Mesenchymal stem cell (in vitro differentiated cells and primary cell): ENCODE data around the gene MYO3A.

Experiments used
- DNase-seq: peaks from one replicate; pipeline ENCODE4 v3.0.0-alpha.2; 2013
- H2AFZ ChIP-seq: one replicate; pipeline ENCODE4 v1.6.1; 2013; ENCODE audit warnings: low read depth, mild to moderate bottlenecking, control low read depth, inconsistent platforms, low read length, moderate library complexity
- H2AK5ac ChIP-seq: 2 replicates; pipeline ENCODE4 v1.6.1; 2013; ENCODE audit warnings: low read length, moderate library complexity, mild to moderate bottlenecking, inconsistent platforms; ENCODE audit not compliant: severe bottlenecking
- H2BK120ac ChIP-seq: one replicate; pipeline ENCODE4 v1.6.1; 2013; ENCODE audit warnings: low read depth, mild to moderate bottlenecking, inconsistent platforms, low read length, moderate library complexity
- H2BK12ac ChIP-seq, 2 experiments: one replicate each; pipeline ENCODE4 v1.6.1; 2013; ENCODE audit warnings: inconsistent platforms in 2 of 2, low read length in 2 of 2, mild to moderate bottlenecking in 2 of 2, moderate library complexity in 2 of 2, control low read depth in 1 of 2
- H2BK15ac ChIP-seq: one replicate; pipeline ENCODE4 v1.6.1; 2013; ENCODE audit warnings: mild to moderate bottlenecking, low read depth, inconsistent platforms; ENCODE audit not compliant: poor library complexity, severe bottlenecking
- H2BK5ac ChIP-seq: 2 replicates; pipeline ENCODE4 v1.6.1; 2013; ENCODE audit warnings: low read depth, mild to moderate bottlenecking, low read length, control low read depth, inconsistent platforms; ENCODE audit not compliant: poor library complexity, severe bottlenecking
- H3K14ac ChIP-seq, 2 experiments: one replicate each; pipeline ENCODE4 v1.6.1; 2013; ENCODE audit warnings: inconsistent platforms in 2 of 2, low read length in 2 of 2, control low read depth in 1 of 2, mild to moderate bottlenecking in 1 of 2, moderate library complexity in 1 of 2
- H3K18ac ChIP-seq, 2 experiments: one replicate each; pipeline ENCODE4 v1.6.1; 2013; ENCODE audit warnings: inconsistent platforms in 2 of 2, low read length in 2 of 2, control low read depth in 1 of 2, low read depth in 1 of 2, mild to moderate bottlenecking in 1 of 2
- H3K23ac ChIP-seq, 2 experiments: one replicate each; pipeline ENCODE4 v1.6.1; 2013; ENCODE audit warnings: inconsistent platforms in 2 of 2, low read length in 2 of 2, mild to moderate bottlenecking in 2 of 2, moderate library complexity in 2 of 2, control low read depth in 1 of 2
- H3K27ac ChIP-seq: 2 replicates; pipeline ENCODE4 v1.5.1; 2013; ENCODE audit warnings: mild to moderate bottlenecking, moderate library complexity, low read length, control low read depth, inconsistent platforms; ENCODE audit not compliant: poor library complexity, severe bottlenecking
- H3K27me3 ChIP-seq, 2 experiments: 2 replicates each; pipeline versions ENCODE4 v1.6.1 to v1.7.0; 2013; ENCODE audit warnings: low read length in 2 of 2, mild to moderate bottlenecking in 2 of 2, moderate library complexity in 2 of 2, control low read depth in 1 of 2, inconsistent platforms in 1 of 2; ENCODE audit not compliant: control insufficient read depth in 1 of 2, insufficient read depth in 1 of 2
- H3K36me3 ChIP-seq, 2 experiments: 2 replicates each; pipeline versions ENCODE4 v1.6.1 to v1.7.0; 2013; ENCODE audit warnings: low read length in 2 of 2, control low read depth in 1 of 2, inconsistent platforms in 1 of 2, low read depth in 1 of 2, mild to moderate bottlenecking in 1 of 2; ENCODE audit not compliant: insufficient read depth in 2 of 2, control insufficient read depth in 1 of 2
- H3K4ac ChIP-seq, 2 experiments: one replicate each; pipeline ENCODE4 v1.6.1; 2013; ENCODE audit warnings: inconsistent platforms in 2 of 2, low read length in 2 of 2, mild to moderate bottlenecking in 2 of 2, moderate library complexity in 2 of 2, control low read depth in 1 of 2, low read depth in 1 of 2
- H3K4me1 ChIP-seq: 2 replicates; pipeline ENCODE4 v1.6.1; 2013; ENCODE audit warnings: low read depth, low read length, control low read depth; ENCODE audit not compliant: control insufficient read depth, insufficient read depth
- H3K4me2 ChIP-seq: 2 replicates; pipeline ENCODE4 v1.6.1; 2013; ENCODE audit warnings: low read length, mild to moderate bottlenecking, inconsistent platforms; ENCODE audit not compliant: poor library complexity, severe bottlenecking
- H3K4me3 ChIP-seq, 2 experiments: 2 replicates each; pipeline versions ENCODE4 v1.5.1 to v1.7.0; 2013; ENCODE audit warnings: low read length in 2 of 2, mild to moderate bottlenecking in 2 of 2, control low read depth in 1 of 2, low read depth in 1 of 2; ENCODE audit not compliant: insufficient read depth in 1 of 2
- H3K79me1 ChIP-seq: replicated peaks from 2 replicates; pipeline ENCODE4 v1.6.1; 2013; ENCODE audit warnings: mild to moderate bottlenecking, control low read depth, low read length, inconsistent platforms; ENCODE audit not compliant: poor library complexity, severe bottlenecking
- H3K9ac ChIP-seq: 2 replicates; pipeline ENCODE4 v1.7.0; 2013; ENCODE audit warnings: mild to moderate bottlenecking, low read length, moderate library complexity
- H3K9me3 ChIP-seq: 2 replicates; pipeline ENCODE4 v1.7.0; 2013; ENCODE audit warnings: mild to moderate bottlenecking, low read length; ENCODE audit not compliant: control insufficient read depth
- H4K8ac ChIP-seq: one replicate; pipeline ENCODE4 v1.6.1; 2013; ENCODE audit warnings: inconsistent platforms, mild to moderate bottlenecking, low read length, moderate library complexity
- H4K91ac ChIP-seq: one replicate; pipeline ENCODE4 v1.6.1; 2013; ENCODE audit warnings: mild to moderate bottlenecking, low read length, inconsistent platforms
- WGBS: methylation state at CpG from one replicate; pipeline ENCODE4 v1.1.7; 2013; ENCODE audit warnings: mixed read lengths; 5-methylcytosine and 5-hydroxymethylcytosine counted together

Gene MYO3A

GRCh38 chr10:26232174-26232573 lies 298.1 kb downstream of the MYO3A start:
- Histone ChIP-seq H3K4ac (no peak overlapping the region), H3K9me3 (no peaks in the 10 kb centered on the region), H2AK5ac (no peak overlapping the region), H3K18ac (no peak overlapping the region), H3K79me1 (no peaks in the 10 kb centered on the region), H3K4me1 (no peaks in the 10 kb centered on the region), H4K8ac (no peak overlapping the region), H2BK120ac (no peak overlapping the region), H2BK15ac (no peak overlapping the region), H2BK12ac (no peak overlapping the region), H3K4me3 (no peak overlapping the region), H3K14ac (no peak overlapping the region), H3K23ac (no peak overlapping the region), H3K4me2 (no peak overlapping the region), H3K36me3 (no peaks in the 10 kb centered on the region), H2BK5ac (no peak overlapping the region), H2AFZ (no peak overlapping the region), H3K27ac (no peak overlapping the region), H3K9ac (no peak overlapping the region), H4K91ac (no peak overlapping the region), H3K27me3 (peaks cover 0 to 4% of the 10 kb centered on the region in 2 experiments)
- WGBS: 87% methylated on average over 5 of the region's 5 CpGs
- DNase-seq: no peak

- H3K36me3 ChIP-seq: no peaks in the 10 kb centered on the region
- no peak for DNase-seq
- 95% methylated on average over 5 of the region's 6 CpGs for WGBS
Observed at GRCh38 chr10:26235761-26236160, 301.7 kb downstream of the MYO3A start.

GRCh38 chr10:26238378-26238777 lies 304.3 kb downstream of the MYO3A start:
- Histone ChIP-seq H3K14ac (no peak overlapping the region), H3K27me3 (no peaks in the 10 kb centered on the region), H3K27ac (no peak overlapping the region), H3K79me1 (no peaks in the 10 kb centered on the region), H3K4me1 (no peaks in the 10 kb centered on the region), H2BK15ac (no peak overlapping the region), H3K9ac (no peak overlapping the region), H3K18ac (no peak overlapping the region), H2BK5ac (no peak overlapping the region), H3K9me3 (no peaks in the 10 kb centered on the region), H2AK5ac (no peak overlapping the region), H3K4ac (no peak overlapping the region), H2BK120ac (no peak overlapping the region), H3K4me3 (no peak overlapping the region), H4K91ac (no peak overlapping the region), H4K8ac (no peak overlapping the region), H2AFZ (no peak overlapping the region), H3K4me2 (no peak overlapping the region), H2BK12ac (no peak overlapping the region), H3K36me3 (no peaks in the 10 kb centered on the region), H3K23ac (no peak overlapping the region)
- WGBS: 56% methylated on average over 2 of the region's 2 CpGs
- DNase-seq: no peak

More at GRCh38 chr10:26235761-26236160, 301.7 kb downstream of the MYO3A start:
- Histone ChIP-seq H2BK5ac (no peak overlapping the region), H2BK120ac (no peak overlapping the region), H3K4ac (no peak overlapping the region), H3K9ac (no peak overlapping the region), H4K8ac (no peak overlapping the region), H2BK12ac (no peak overlapping the region), H3K4me1 (no peaks in the 10 kb centered on the region), H3K79me1 (no peaks in the 10 kb centered on the region), H3K9me3 (no peaks in the 10 kb centered on the region), H2AK5ac (no peak overlapping the region), H2BK15ac (no peak overlapping the region), H4K91ac (no peak overlapping the region), H3K14ac (no peak overlapping the region), H3K23ac (no peak overlapping the region), H3K4me3 (no peak overlapping the region), H2AFZ (no peak overlapping the region), H3K27me3 (no peaks in the 10 kb centered on the region), H3K18ac (no peak overlapping the region), H3K4me2 (no peak overlapping the region), H3K27ac (no peak overlapping the region)

GRCh38 chr10:26242706-26243350 lies 308.8 kb downstream of the MYO3A start:
- Histone ChIP-seq H3K4ac (no peak overlapping the region), H2AK5ac (no peak overlapping the region), H3K9me3 (peaks cover 4% of the 10 kb centered on the region), H3K36me3 (no peaks in the 10 kb centered on the region), H4K91ac (no peak overlapping the region), H3K23ac (no peak overlapping the region), H3K79me1 (no peaks in the 10 kb centered on the region), H3K9ac (no peak overlapping the region), H2BK120ac (no peak overlapping the region), H2BK5ac (no peak overlapping the region), H4K8ac (no peak overlapping the region), H3K27ac (no peak overlapping the region), H3K18ac (no peak overlapping the region), H3K4me1 (no peaks in the 10 kb centered on the region), H2BK12ac (no peak overlapping the region), H3K4me2 (no peak overlapping the region), H2BK15ac (no peak overlapping the region), H3K4me3 (no peak overlapping the region), H3K27me3 (no peaks in the 10 kb centered on the region), H3K14ac (no peak overlapping the region), H2AFZ (no peak overlapping the region)
- WGBS: 26% methylated on average over 4 of the region's 5 CpGs
- no peak for DNase-seq
